ENCODE results near the gene CLEC1B.

DNA sequence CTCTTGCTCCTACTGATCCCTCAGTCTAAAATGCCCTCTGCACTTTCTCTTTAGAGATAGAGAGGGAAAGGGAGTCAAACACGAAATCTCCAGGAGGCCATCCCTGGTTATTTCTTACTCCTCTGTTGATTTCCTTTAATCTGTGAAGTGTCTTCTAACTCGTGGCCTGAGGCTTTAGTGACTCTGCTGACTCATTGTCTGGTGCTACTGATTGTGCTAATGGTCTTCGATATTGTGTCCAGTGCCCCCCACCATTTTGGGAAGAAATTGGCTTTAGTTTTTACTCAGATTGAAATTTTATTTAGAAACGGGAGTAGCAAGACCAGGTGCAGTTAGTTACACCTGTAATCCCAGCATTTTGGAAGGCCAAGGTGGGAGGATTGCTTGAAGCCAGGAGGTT, 32.4 kb upstream of the CLEC1B start:
- TF ChIP-seq BCL11A (IDR thresholded peaks at IDR 0.05; ENCODE audit: low read depth, low read length) (no peak), JUND (IDR thresholded peaks at IDR 0.05; ENCODE audit: low read depth, low read length) (no peak), NFIC (IDR thresholded peaks at IDR 0.05; ENCODE audit: low read depth, low read length) (no peak), MXI1 (IDR thresholded peaks at IDR 0.05; ENCODE audit: low read depth, low read length) (no peak)
- TF ChIP-seq, protein P1, sequence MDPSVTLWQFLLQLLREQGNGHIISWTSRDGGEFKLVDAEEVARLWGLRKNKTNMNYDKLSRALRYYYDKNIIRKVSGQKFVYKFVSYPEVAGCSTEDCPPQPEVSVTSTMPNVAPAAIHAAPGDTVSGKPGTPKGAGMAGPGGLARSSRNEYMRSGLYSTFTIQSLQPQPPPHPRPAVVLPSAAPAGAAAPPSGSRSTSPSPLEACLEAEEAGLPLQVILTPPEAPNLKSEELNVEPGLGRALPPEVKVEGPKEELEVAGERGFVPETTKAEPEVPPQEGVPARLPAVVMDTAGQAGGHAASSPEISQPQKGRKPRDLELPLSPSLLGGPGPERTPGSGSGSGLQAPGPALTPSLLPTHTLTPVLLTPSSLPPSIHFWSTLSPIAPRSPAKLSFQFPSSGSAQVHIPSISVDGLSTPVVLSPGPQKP (IDR thresholded peaks at IDR 0.05; ENCODE audit: low read depth, low read length), result no peak
- TF ChIP-seq, protein P2, sequence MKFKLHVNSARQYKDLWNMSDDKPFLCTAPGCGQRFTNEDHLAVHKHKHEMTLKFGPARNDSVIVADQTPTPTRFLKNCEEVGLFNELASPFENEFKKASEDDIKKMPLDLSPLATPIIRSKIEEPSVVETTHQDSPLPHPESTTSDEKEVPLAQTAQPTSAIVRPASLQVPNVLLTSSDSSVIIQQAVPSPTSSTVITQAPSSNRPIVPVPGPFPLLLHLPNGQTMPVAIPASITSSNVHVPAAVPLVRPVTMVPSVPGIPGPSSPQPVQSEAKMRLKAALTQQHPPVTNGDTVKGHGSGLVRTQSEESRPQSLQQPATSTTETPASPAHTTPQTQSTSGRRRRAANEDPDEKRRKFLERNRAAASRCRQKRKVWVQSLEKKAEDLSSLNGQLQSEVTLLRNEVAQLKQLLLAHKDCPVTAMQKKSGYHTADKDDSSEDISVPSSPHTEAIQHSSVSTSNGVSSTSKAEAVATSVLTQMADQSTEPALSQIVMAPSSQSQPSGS (IDR thresholded peaks at IDR 0.05; ENCODE audit: low read length), result no peak
